GM12872 (cell line): ENCODE measurements around the gene ACYP1.

ENCODE experiments used
- CTCF ChIP-seq: IDR thresholded peaks from 3 replicates; pipeline ENCODE4 v1.5.1; 2011; ENCODE audit warnings: low read depth, mild to moderate bottlenecking, low read length, moderate library complexity; ENCODE audit not compliant: insufficient read depth

Gene ACYP1

GRCh38 chr14:75069121-75069810 lies 5.4 kb upstream of the ACYP1 start, which contains the start of gene ZC2HC1C:
TSS of gene ZC2HC1C (plus strand) at chr14:75069641. CDS start at chr14:75070574, 933 bp downstream.
- no peak for TF ChIP-seq CTCF

- no peak for TF ChIP-seq CTCF
Observed at GRCh38 chr14:75068294-75069120, 4.7 kb upstream of the ACYP1 start.

- no peak for TF ChIP-seq CTCF
Observed at GRCh38 chr14:75067212-75067611, 3.4 kb upstream of the ACYP1 start.

GRCh38 chr14:75066691-75067090 lies 2.9 kb upstream of the ACYP1 start:
- no peak for TF ChIP-seq CTCF

GRCh38 chr14:75064205-75064567 lies 362 bp upstream of the ACYP1 start:
- no peak for TF ChIP-seq CTCF

- no peak for TF ChIP-seq CTCF
Observed at GRCh38 chr14:75063013-75063412, 811 bp downstream of the ACYP1 start.

- no peak for TF ChIP-seq CTCF
Observed at GRCh38 chr14:75060420-75060819, 3.4 kb downstream of the ACYP1 start.
